IPS-NIHi7 (cell line): Measurements from ENCODE around the gene ARHGAP18.

ENCODE experiments used
- DNase-seq: peaks from one replicate; pipeline ENCODE4 v3.0.0; 2012; ENCODE audit warnings: mixed read lengths; ENCODE audit errors: extremely low spot score

The ARHGAP18 gene

GRCh38 chr6:129667621-129668020 is 42.4 kb downstream of the ARHGAP18 start:
- DNase-seq: no peak

- no peak for DNase-seq
Measured at GRCh38 chr6:129667034-129667433, 42.9 kb downstream of the ARHGAP18 start.

- DNase-seq: no peak
Measured at GRCh38 chr6:129665555-129665954, 44.4 kb downstream of the ARHGAP18 start.

DNA sequence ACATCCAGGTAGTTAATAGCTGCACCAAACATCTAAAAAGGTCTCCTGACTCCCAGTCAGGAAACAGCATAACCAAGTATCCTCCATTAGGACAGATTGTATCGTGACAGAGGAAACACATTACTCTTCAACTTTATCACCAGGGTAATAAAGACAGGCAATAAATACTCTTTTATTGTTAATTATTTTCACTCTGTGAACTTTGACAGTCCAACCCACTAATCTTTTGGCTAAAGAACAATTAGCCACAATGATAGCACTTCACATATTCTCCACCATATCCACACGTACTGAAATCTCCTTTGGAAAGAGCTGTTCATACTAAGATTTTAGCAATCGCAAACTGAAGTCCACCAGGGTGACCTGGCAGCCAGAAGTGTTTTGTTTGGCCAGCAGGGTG is 46.4 kb downstream of the ARHGAP18 start:
- no peak for DNase-seq

DNA sequence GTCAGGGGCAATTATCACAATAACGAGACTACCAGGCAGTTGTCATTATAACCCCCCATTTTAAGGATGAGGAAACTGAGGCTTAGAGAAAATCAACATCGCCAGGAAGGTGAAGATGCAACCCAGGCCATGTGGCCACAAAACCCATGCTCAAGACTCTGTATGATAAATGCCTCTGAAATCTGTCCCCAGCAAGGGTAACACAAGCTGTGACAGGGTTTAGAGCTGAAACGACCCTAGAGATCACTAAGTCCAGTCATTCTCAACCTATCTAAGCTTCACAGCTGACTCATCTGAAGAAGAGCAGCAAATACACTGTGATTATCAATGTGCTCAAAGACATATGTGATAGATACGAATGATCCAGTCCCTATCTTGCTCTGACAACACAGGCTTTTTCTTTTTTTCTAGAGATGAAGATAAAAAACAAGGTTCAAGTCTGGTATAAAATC is 47.0 kb downstream of the ARHGAP18 start:
- DNase-seq: no peak

GRCh38 chr6:129662406-129662766 is 47.6 kb downstream of the ARHGAP18 start:
- no peak for DNase-seq

DNA sequence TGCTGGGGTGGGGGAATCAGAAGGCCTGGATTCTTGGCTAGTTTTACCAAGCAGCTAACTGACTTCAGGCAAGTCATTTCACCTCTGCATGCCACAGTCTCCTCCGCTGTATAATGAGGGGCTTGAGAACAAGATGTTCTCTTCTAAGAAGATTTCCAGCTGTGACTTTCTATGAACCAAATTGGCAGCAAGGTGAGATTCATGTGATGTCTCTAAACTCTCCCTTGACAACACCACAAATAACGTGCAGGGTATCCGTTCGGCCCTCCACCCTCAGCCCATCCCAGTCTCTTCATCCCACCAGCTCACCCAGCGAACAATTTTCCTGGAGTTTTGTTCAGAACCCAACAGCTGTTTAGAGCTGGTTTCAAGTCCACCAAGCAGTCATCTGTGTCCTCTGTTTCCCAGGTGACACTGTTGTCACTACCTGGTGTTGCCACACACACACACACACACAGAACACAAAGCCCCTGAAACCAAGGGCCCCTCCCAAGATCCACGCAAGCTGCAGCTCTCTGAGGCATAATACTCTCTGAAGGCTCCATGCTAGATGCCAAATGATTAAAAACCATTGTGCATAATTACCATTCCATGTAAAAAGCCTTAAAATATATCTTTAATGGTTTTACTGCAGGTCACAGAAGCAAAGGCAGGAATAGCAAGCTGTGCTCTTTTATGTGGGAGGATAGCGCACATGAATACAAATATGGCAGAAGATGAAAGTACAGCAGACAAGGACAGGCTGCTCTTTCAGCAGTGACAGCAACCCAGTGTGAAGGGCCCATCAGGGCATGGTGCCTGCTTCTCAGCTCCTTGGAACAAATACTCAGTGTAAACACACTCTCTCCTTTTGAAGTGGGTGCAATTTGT is 48.2 kb downstream of the ARHGAP18 start:
- DNase-seq: no peak

DNA sequence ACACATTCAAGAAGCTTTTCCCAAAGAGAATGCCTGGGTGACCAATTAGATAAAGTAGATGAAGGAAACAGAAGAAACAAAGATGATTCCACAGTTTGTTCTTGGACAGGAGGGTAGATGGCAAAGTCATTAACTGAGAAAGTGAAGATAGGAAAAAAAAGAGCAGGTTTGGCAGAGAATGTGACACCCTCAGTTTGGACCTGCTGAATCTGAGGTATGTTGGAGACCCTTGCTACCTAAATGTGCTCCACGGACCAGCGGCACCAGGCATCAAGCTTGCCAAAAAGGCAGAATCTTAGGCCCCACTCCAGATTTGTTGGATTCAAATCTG is 49.7 kb downstream of the ARHGAP18 start:
- DNase-seq: no peak

DNA sequence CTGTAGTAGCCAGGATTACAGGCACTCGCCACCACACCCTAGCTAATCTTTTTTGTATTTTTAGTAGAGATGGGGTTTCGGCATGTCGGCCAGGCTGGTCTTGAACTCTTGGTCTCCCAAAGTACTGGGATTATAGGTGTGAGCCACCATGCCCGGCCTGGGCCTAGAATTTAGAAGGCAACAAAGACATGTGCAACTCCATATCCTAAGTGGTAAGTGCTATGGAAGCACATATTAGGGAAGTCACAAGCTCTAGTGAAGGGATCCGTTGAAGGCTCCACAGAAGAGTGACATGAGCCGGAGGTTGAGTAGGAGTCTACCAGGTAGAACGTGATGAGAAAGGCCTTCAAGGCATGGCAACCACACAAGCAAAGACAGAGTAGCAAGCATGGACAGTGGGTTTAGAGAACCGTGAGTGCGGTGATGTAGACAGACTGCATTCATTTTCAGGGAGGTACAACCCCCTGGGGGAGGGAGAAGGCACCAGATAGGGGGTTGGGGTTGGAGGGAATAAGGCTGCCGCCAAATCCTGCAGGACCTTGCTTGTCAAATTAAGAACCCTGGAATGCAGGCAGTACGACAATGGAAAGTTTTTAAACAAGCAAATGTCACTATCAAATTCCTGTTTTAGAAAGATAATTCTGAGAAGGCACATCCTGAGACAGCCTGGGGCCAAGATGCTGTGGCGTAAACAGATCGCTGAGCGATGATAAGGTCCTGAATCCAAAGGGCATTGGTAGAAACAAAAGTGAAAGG is 50.2 kb downstream of the ARHGAP18 start:
- DNase-seq: no peak

DNA sequence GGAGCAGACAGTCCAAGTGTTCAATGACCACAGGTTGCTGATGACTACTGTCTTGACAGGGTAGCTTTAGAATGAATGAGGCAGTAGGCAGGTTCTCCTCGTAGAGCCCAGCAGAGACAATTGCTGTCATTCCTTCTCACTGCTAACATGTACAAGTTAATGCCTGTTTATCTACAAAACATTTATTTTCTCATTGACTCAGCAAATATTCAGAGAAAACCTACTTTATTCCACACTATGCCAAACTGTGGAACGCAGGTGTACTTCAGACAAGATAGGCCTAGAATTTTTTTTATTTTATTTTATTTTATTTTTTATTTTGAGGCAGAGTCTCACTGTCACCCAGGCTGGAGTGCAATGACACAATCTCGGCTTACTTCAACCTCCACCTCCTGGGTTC is 50.8 kb downstream of the ARHGAP18 start:
- no peak for DNase-seq

GRCh38 chr6:129657483-129657882 is 52.5 kb downstream of the ARHGAP18 start:
- DNase-seq: no peak

DNA sequence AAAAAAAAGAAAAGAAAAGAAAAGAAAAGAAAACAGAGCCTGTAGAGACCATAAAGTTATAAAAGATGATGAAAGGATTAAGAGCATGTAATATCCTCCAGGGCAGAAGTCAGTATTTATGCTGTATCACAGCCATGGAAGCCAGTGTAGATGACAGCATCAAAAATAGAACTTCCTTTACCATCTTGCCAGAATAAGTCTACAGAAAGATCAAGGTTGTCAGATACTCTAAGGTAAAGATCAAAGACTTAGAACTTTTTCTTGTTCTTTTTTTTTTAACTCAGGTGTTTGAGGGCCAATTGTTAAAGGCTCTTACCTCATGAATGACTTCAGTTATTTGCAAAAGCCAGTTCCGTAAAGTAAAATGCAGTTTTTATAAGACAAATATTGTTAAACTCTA is 54.6 kb downstream of the ARHGAP18 start:
- no peak for DNase-seq

GRCh38 chr6:129653746-129654145 is 56.2 kb downstream of the ARHGAP18 start:
- no peak for DNase-seq

DNA sequence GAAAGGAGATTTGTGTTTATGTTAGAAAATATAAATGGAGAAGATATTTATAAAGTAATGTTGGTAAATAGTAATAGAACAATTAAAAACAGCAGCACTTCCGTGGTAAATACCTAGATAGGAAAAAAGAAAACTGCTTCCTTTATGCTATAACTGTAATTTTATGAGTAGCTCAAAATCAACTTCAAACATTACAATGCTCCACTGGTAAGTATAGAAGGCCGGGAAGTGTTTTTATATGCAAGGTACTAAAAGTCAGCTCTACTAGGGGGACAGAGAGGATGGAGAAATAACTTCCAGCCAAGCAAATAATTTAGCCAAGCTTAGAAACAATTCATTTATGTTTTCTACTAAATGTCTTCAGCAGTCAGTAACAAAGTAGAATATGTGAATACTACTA is 56.7 kb downstream of the ARHGAP18 start:
- DNase-seq: no peak

GRCh38 chr6:129651291-129651691 is 58.7 kb downstream of the ARHGAP18 start:
- DNase-seq: no peak

DNA sequence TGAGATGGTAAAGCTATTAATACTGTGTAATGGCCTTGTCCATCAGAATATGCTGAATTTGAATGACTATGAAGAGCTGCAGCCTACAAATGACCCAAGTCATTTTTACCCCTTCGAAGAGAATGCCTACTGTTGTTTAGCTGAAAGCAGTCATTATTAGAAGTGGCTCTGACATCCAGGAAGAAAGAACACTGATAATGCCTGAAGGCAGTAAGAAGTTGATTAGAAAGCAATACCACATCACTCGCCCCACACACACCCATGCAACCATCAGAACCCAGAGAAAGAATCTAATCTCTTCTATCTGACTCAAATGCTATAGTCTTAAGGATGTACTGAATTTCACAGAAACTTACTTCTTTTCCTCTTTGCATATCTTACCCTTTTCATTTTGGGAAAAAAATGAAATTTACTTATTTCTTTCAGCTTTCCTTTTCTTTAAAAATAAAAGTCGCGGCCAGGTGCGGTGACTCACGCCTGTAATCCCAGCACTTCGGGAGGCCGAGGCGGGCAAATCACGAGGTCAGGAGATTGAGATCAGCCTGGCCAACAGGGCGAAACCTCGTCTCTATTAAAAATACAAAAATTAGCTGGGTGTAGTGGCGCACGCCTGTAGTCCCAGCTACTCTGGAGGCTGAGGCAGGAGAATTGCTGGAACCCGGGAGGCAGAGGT is 61.0 kb downstream of the ARHGAP18 start:
- no peak for DNase-seq

GRCh38 chr6:129647044-129647443 is 62.9 kb downstream of the ARHGAP18 start:
- no peak for DNase-seq

DNA sequence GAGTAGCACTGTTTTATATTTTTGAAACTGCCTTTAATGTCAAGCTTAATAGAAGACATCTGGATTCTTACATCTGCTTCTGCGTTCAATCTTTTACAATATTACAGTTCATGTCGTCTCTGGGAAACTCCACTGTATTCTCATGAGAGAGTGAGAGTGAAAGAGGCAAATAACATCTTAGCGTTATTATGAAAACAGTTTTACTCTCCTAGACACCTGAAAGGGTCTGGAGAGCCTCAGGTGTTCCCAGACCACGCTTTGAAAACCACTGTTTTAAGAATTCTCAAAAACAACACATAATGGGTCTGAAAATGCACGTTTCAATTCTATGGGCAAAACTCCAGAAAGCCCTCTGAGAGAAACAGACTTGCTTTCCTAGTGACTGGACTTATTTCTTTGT is 63.3 kb downstream of the ARHGAP18 start:
- DNase-seq: no peak

GRCh38 chr6:129645830-129646579 is 64.0 kb downstream of the ARHGAP18 start:
- no peak for DNase-seq

DNA sequence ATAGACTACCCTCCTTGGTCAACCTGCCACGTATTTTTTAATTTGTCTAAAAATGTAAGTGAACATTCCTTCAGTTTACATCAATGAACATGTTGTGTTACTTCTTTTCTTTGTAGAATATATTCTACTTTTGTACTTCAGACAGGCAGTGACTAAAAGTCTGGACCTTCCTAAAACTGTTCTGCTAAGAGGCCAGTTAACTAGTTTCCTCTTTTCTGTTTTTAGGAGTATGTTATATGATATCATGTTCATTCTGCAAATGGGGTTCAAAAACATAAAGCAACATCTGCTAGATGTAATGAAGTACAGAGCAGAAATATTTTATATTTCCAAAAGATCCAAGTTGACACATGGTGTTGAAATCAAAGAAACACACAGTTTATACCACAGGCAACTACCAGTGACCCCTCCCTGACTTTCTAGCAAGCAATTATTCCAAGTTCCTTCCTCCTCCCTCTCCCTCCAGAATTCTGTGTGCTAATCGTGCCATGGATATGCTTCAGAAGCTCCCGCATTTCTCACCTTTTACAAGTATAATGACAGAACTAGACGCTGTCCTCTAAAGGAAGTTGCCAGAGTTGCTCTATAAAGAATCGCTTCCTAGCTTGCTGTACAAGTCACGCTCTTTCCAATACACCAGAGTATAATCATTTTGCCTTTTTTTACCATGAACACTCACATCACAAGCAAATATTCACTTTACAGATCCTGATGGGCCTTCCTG is 64.7 kb downstream of the ARHGAP18 start:
- DNase-seq: no peak

DNA sequence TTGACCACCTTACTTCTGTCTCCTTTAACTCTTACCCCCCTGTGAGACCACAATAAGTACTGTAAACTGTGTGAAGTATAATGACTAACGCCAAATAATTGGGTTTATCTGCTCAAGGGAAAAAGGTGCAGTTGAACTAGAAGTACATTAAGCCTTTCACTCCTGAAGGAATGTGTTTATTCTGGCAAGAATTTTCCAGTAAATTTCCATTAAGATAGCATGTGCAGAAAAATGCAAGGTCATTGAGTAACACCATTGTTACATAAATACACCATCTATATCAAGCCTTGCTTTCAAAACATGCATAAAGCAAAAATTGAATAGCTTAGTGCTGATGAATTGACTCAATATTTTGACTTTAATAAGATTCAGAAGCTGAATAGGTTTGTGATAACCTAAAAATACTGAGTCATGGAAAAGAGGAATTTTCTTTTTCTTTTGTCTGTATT is 65.4 kb downstream of the ARHGAP18 start:
- no peak for DNase-seq
